ENCODE data around the gene MYH16.
"Not testable (repeated sequence)": the region's sequence is repeated elsewhere in the genome, so short reads cannot be mapped to it uniquely, and the experiment has no call there.

The MYH16 gene

GRCh38 chr7:99272476-99273045, at the start of gene MYH16:
Gene MYH16 (plus strand): TSS chr7:99272839.
- DNase-seq (ENCODE audit: low read depth) = no peak

GRCh38 chr7:99224263-99224898, 48.3 kb upstream of the MYH16 start:
- DNase-seq (ENCODE audit: low read depth) = not testable (repeated sequence)

- DNase-seq (ENCODE audit: low read depth) = no peak
Observed at GRCh38 chr7:99224899-99225265, 47.8 kb upstream of the MYH16 start.

- DNase-seq (ENCODE audit: low read depth) = no peak
Observed at GRCh38 chr7:99229234-99229633, 43.4 kb upstream of the MYH16 start.

- DNase-seq (ENCODE audit: low read depth) = no peak
Observed at GRCh38 chr7:99232082-99232770, 40.4 kb upstream of the MYH16 start.

GRCh38 chr7:99232955-99233354, 39.7 kb upstream of the MYH16 start:
- not testable (repeated sequence) for DNase-seq (ENCODE audit: low read depth)

GRCh38 chr7:99234185-99234584, 38.5 kb upstream of the MYH16 start:
- no peak for DNase-seq (ENCODE audit: low read depth)

GRCh38 chr7:99235925-99236324, 36.7 kb upstream of the MYH16 start:
- DNase-seq (ENCODE audit: low read depth) = no peak

- not testable (repeated sequence) for DNase-seq (ENCODE audit: low read depth)
Observed at GRCh38 chr7:99237876-99238275, 34.8 kb upstream of the MYH16 start.

GRCh38 chr7:99238558-99239341, 33.9 kb upstream of the MYH16 start:
- no peak for DNase-seq (ENCODE audit: low read depth)

- no peak for DNase-seq (ENCODE audit: low read depth)
Observed at GRCh38 chr7:99242682-99243081, 30.0 kb upstream of the MYH16 start.

- no peak for DNase-seq (ENCODE audit: low read depth)
Observed at GRCh38 chr7:99243751-99244337, 28.8 kb upstream of the MYH16 start.

GRCh38 chr7:99244939-99245338, 27.7 kb upstream of the MYH16 start:
- no peak for DNase-seq (ENCODE audit: low read depth)

- no peak for DNase-seq (ENCODE audit: low read depth)
Observed at GRCh38 chr7:99248391-99249095, 24.1 kb upstream of the MYH16 start.

GRCh38 chr7:99249985-99250575, 22.6 kb upstream of the MYH16 start:
- no peak for DNase-seq (ENCODE audit: low read depth)

GRCh38 chr7:99252166-99252895, 20.3 kb upstream of the MYH16 start:
- no peak for DNase-seq (ENCODE audit: low read depth)

- DNase-seq (ENCODE audit: low read depth) = no peak
Observed at GRCh38 chr7:99253369-99253768, 19.3 kb upstream of the MYH16 start.

- DNase-seq (ENCODE audit: low read depth) = no peak
Observed at GRCh38 chr7:99254390-99254789, 18.2 kb upstream of the MYH16 start.

GRCh38 chr7:99255463-99255862, 17.2 kb upstream of the MYH16 start:
- no peak for DNase-seq (ENCODE audit: low read depth)

- no peak for DNase-seq (ENCODE audit: low read depth)
Observed at GRCh38 chr7:99257065-99257464, 15.6 kb upstream of the MYH16 start.

- DNase-seq (ENCODE audit: low read depth) = no peak
Observed at GRCh38 chr7:99257675-99258074, 15.0 kb upstream of the MYH16 start.

Measured in activated T-cell treated with anti-CD3 and anti-CD28 coated beads for 24 hours (primary cell).